NCI-H524 treated with DMSO at 0.1 percent for 48 hours (cell line): ENCODE data around the gene RPS6KB2.
A peak's percentile ranks its signal among the peaks of the same experiment; 100 is the strongest.
"Not testable (repeated sequence)": the region's sequence is repeated elsewhere in the genome, so short reads cannot be mapped to it uniquely, and the experiment has no call there.

Experiments used
- DNase-seq: peaks from one replicate; lab custom pipeline; 2025; lab: John Stamatoyannopoulos, UW

The RPS6KB2 gene

DNA sequence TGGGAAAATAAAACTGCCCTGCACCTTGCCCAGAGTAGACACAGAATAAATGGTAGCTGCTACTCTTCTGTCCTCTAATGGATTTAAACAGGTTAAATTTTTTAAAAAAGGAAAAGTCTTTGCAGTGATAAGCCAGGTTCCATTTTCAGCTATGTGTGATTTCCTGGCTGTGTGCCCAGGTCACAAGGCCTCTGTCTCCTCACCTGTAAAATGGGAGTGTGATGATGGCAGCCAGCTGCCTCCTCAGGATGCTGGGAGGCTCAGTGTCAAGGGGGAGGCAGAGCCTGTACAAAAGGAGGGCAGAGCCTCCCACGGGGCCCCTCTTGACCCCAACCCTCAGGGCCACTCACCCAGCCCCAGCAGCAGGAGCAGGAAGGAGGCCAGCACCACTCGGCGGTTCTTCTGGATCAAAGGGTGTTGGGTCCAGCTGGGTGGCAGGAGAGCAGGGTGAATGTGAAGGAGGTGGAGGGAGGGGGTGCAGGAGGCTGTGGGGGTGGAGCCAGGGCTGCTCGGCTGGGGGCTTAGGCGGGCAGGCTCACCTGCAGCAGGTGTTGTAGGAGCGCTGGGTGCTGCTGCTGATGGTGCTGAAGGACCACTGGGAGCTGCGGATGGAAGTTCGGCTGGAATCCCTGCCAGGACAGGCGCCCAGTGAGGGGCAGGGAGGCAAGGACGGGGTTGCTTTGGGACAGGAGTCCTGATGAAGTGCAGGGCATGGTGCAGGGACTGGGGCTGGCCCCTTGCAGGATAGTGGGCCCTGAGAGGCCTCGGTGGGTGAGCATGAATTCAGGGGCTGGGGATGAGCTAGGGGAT, 38.9 kb downstream of the RPS6KB2 start:
- DNase-seq, result no peak

- DNase-seq, result no peak
Observed at GRCh38 chr11:67468056-67468455, 39.8 kb downstream of the RPS6KB2 start.

GRCh38 chr11:67468456-67468758, 40.1 kb downstream of the RPS6KB2 start:
- no peak for DNase-seq

DNA sequence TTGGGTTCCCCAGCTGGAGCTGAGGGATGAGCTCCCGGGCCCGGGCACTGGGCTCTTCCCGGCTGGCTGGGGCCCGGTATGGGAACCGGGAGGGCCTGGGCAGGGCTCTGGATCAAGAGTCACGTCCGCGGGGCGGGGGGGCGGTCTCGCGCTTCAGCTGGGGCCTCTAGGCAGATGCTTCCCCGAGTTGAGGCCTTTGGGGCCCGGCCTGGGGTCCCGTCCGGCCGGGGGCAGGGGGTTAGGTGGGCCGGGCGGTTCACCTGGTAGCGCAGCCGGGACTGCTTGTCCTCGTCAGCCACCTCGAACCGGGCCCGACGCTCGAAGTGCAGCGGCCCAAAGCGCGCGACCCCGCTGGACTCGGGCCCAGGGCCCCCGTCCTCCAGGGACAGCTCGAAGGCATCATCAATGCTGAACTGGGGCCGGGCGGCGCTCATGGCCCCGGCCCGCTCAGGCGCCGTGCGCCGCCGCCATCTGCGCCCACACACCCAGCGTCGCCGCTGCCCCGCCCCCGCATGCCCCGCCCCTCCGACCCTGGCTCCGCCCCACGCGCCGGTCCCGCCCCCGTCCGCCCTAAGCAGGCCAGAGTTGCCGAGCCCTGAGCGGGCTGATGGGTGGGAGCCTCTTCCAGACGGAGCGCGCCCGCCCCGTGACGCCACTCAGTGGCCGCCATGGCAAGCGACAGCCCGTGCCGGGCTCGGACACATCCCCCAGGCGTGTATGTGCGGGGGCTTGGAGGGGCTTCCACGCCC, 40.6 kb downstream of the RPS6KB2 start, which contains the start of gene TMEM134:
TSS of gene TMEM134 (minus strand) at position 493 of the 749 bp plus-strand sequence. CDS start at position 434, 59 bp downstream.
- DNase-seq, result no peak

- DNase-seq, result no peak
Observed at GRCh38 chr11:67469508-67469811, 41.2 kb downstream of the RPS6KB2 start.

- no peak for DNase-seq
Observed at GRCh38 chr11:67470337-67471002, 42.2 kb downstream of the RPS6KB2 start.

DNA sequence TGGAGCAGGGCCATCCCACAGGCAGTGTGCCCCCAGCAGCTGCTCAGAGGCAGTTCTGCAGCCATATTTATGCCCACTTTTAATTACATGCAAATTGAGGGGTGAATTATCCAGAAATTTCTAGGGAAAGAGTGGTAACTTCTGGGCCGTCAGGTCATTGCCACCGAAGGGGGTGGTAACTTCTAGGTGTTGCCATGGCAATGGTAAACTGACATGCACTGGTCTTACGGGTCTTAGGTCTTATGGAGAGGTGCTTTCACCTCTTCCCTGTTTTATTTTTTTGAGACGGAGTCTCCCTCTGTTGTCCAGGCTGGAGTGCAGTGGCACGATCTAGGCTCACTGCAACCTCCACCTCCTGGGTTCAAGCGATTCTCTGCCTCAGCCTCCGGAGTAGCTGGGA, 44.6 kb downstream of the RPS6KB2 start:
- DNase-seq, result no peak

GRCh38 chr11:67476692-67477091, 48.4 kb downstream of the RPS6KB2 start:
- not testable (repeated sequence) for DNase-seq

DNA sequence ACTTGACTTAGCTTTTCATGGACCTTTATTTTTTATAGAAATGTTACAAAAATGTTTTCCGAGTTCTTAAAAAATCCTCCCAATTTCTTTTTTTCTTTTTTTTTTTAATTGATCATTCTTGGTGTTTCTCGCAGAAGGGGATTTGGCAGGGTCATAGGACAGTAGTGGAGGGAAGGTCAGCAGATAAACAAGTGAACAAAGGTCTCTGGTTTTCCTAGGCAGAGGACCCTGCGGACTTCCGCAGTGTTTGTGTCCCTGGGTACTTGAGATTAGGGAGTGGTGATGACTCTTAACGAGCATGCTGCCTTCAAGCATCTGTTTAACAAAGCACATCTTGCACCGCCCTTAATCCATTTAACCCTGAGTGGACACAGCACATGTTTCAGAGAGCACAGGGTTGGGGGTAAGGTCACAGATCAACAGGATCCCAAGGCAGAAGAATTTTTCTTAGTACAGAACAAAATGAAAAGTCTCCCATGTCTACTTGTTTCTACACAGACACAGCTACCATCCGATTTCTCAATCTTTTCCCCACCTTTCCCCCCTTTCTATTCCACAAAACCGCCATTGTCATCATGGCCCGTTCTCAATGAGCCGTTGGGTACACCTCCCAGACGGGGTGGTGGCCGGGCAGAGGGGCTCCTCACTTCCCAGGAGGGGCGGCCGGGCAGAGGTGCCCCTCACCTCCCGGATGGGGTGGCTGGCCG, 49.2 kb downstream of the RPS6KB2 start:
- DNase-seq, result not testable (repeated sequence)

GRCh38 chr11:67482275-67482826, 54.1 kb downstream of the RPS6KB2 start:
- DNase-seq, result no peak

- DNase-seq, result peak; percentile 72
Observed at GRCh38 chr11:67482827-67483798, 54.8 kb downstream of the RPS6KB2 start, which contains the start of gene AIP. Gene AIP (plus strand): TSS chr11:67483026. CDS start chr11:67483159, 133 bp downstream.

DNA sequence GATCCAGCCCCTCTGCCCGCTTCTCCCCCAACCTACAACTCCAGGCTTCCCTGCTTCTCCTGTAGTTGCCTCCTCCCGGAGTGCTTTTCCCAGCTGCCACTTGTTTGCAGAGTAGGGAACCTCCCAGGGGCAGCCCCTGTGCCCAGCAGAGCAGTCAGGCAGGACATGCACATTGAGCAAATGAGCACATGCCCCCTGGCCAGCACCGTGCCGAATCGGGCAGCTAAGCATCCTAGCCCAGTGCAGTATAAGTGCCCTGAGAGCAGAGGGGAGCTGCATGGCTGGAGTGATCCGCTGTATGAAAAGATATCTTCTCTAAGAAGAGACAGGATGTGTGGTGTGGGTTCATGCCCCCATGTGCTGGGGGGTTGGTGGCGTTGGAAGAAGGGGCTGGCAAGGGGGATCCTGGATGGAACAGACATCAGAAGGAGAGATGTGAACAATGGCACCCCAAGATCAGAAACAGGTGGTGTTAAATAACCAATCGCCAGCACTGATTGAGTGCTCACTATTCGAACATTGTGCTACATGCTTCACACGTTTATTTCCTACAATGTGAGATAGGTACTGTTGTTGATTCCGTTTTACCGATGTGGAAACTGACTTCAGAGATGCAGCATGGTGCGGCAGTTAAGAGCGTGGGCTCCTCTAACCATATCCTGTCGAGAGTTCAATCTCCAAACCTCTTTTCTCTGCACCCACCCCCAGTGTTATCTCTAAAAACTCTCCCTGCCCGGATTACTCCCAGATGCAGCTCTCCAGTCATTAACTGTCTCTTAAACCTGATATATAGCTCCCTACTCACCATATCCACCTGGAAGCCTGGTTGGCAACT, 55.8 kb downstream of the RPS6KB2 start:
- no peak for DNase-seq

DNA sequence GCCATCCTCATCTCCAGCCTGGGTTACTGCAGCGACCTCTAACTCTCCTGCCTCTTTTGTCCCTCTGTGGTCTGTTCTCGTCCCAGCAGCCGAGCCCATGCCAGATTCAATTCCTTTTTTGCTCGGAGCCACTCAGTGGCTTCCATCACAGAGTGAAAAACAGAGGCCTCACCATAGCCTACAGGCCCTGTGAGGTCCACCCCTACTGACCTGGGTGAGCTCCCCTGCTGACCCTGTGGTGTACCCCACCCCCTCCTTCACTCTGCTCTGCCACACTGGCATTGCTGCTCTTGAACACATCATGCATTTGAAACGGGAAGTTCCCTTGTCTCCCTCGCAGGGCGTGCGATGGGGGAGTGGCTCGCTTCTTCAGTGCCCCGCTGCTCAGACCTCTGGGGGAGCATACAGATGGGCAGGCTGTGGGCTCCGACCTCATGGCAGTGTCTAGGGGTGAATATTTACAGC, 56.6 kb downstream of the RPS6KB2 start:
- no peak for DNase-seq
